ENCODE data around the gene PRR4.

PRR4 gene

GRCh38 chr12:10849425-10849878 lies at the start of gene PRR4:
Gene PRR4 (minus strand): TSS chr12:10849475. CDS start chr12:10849437, 38 bp downstream.
- no peak within 1 kb of the TSS for H3K27ac ChIP-seq (ENCODE audit: low read length)
- no peaks in the 10 kb centered on the region for H3K36me3 ChIP-seq (replicated peaks; ENCODE audit: low read depth, low read length)
- no peaks in the 10 kb centered on the region for H4K20me1 ChIP-seq (ENCODE audit: insufficient read depth, low read length)
- no peak within 1 kb of the TSS for H3K4me2 ChIP-seq (ENCODE audit: low read length)
- H3K9ac ChIP-seq (ENCODE audit: low read length): no peak within 1 kb of the TSS
- H3K4me3 ChIP-seq (ENCODE audit: low read length): no peak within 1 kb of the TSS
- H3K27me3 ChIP-seq (ENCODE audit: low read depth, low read length): no peaks in the 10 kb centered on the region
- no peak within 1 kb of the TSS for H2AFZ ChIP-seq (ENCODE audit: low read depth, low read length)
- no peak for TF ChIP-seq EZH2phosphoT487 (IDR thresholded peaks at IDR 0.05; ENCODE audit: low read depth)
- no peak for TF ChIP-seq CTCF (IDR thresholded peaks at IDR 0.05; ENCODE audit: low read depth, low read length)
- no peaks in the 10 kb centered on the region for H3K9me3 ChIP-seq (ENCODE audit: insufficient read depth, low read length)
- no peaks in the 10 kb centered on the region for H3K79me2 ChIP-seq (ENCODE audit: low read length)
- no peaks in the 10 kb centered on the region for H3K4me1 ChIP-seq (ENCODE audit: low read length)

- H3K4me2 ChIP-seq (ENCODE audit: low read length): no peak overlapping the region
- H3K4me1 ChIP-seq (ENCODE audit: low read length): no peaks in the 10 kb centered on the region
- H2AFZ ChIP-seq (ENCODE audit: low read depth, low read length): no peak overlapping the region
- no peak overlapping the region for H3K9ac ChIP-seq (ENCODE audit: low read length)
- no peak overlapping the region for H3K27ac ChIP-seq (ENCODE audit: low read length)
- no peaks in the 10 kb centered on the region for H3K27me3 ChIP-seq (ENCODE audit: low read depth, low read length)
- no peaks in the 10 kb centered on the region for H4K20me1 ChIP-seq (ENCODE audit: insufficient read depth, low read length)
- TF ChIP-seq EZH2phosphoT487 (IDR thresholded peaks at IDR 0.05; ENCODE audit: low read depth) (no peak), CTCF (IDR thresholded peaks at IDR 0.05; ENCODE audit: low read depth, low read length) (no peak)
- H3K36me3 ChIP-seq (replicated peaks; ENCODE audit: low read depth, low read length): peaks cover 3% of the 10 kb centered on the region
- no peaks in the 10 kb centered on the region for H3K79me2 ChIP-seq (ENCODE audit: low read length)
- H3K9me3 ChIP-seq (ENCODE audit: insufficient read depth, low read length): no peaks in the 10 kb centered on the region
- H3K4me3 ChIP-seq (ENCODE audit: low read length): no peak overlapping the region
Measured at GRCh38 chr12:10896854-10897253, 47.6 kb upstream of the PRR4 start.

- no peaks in the 10 kb centered on the region for H4K20me1 ChIP-seq (ENCODE audit: insufficient read depth, low read length)
- H3K9ac ChIP-seq (ENCODE audit: low read length): no peak overlapping the region
- H3K4me3 ChIP-seq (ENCODE audit: low read length): no peak overlapping the region
- H3K27ac ChIP-seq (ENCODE audit: low read length): no peak overlapping the region
- no peak overlapping the region for H2AFZ ChIP-seq (ENCODE audit: low read depth, low read length)
- TF ChIP-seq EZH2phosphoT487 (IDR thresholded peaks at IDR 0.05; ENCODE audit: low read depth) (no peak), CTCF (IDR thresholded peaks at IDR 0.05; ENCODE audit: low read depth, low read length) (no peak)
- no peak overlapping the region for H3K4me2 ChIP-seq (ENCODE audit: low read length)
- no peaks in the 10 kb centered on the region for H3K27me3 ChIP-seq (ENCODE audit: low read depth, low read length)
- H3K4me1 ChIP-seq (ENCODE audit: low read length): no peaks in the 10 kb centered on the region
- H3K9me3 ChIP-seq (ENCODE audit: insufficient read depth, low read length): no peaks in the 10 kb centered on the region
- no peaks in the 10 kb centered on the region for H3K79me2 ChIP-seq (ENCODE audit: low read length)
- peaks cover 3% of the 10 kb centered on the region for H3K36me3 ChIP-seq (replicated peaks; ENCODE audit: low read depth, low read length)
Measured at GRCh38 chr12:10891937-10892336, 42.7 kb upstream of the PRR4 start.

- H2AFZ ChIP-seq (ENCODE audit: low read depth, low read length): no peak overlapping the region
- no peaks in the 10 kb centered on the region for H3K4me1 ChIP-seq (ENCODE audit: low read length)
- H3K27ac ChIP-seq (ENCODE audit: low read length): no peak overlapping the region
- H4K20me1 ChIP-seq (ENCODE audit: insufficient read depth, low read length): no peaks in the 10 kb centered on the region
- no peaks in the 10 kb centered on the region for H3K79me2 ChIP-seq (ENCODE audit: low read length)
- TF ChIP-seq EZH2phosphoT487 (IDR thresholded peaks at IDR 0.05; ENCODE audit: low read depth): no peak
- no peak for TF ChIP-seq CTCF (IDR thresholded peaks at IDR 0.05; ENCODE audit: low read depth, low read length)
- H3K4me2 ChIP-seq (ENCODE audit: low read length): no peak overlapping the region
- no peaks in the 10 kb centered on the region for H3K27me3 ChIP-seq (ENCODE audit: low read depth, low read length)
- no peaks in the 10 kb centered on the region for H3K9me3 ChIP-seq (ENCODE audit: insufficient read depth, low read length)
- H3K36me3 ChIP-seq (replicated peaks; ENCODE audit: low read depth, low read length): no peaks in the 10 kb centered on the region
- H3K4me3 ChIP-seq (ENCODE audit: low read length): no peak overlapping the region
- no peak overlapping the region for H3K9ac ChIP-seq (ENCODE audit: low read length)
Measured at GRCh38 chr12:10889226-10889625, 40.0 kb upstream of the PRR4 start.
